ENCODE measurements around the gene SLC6A1.

DNA sequence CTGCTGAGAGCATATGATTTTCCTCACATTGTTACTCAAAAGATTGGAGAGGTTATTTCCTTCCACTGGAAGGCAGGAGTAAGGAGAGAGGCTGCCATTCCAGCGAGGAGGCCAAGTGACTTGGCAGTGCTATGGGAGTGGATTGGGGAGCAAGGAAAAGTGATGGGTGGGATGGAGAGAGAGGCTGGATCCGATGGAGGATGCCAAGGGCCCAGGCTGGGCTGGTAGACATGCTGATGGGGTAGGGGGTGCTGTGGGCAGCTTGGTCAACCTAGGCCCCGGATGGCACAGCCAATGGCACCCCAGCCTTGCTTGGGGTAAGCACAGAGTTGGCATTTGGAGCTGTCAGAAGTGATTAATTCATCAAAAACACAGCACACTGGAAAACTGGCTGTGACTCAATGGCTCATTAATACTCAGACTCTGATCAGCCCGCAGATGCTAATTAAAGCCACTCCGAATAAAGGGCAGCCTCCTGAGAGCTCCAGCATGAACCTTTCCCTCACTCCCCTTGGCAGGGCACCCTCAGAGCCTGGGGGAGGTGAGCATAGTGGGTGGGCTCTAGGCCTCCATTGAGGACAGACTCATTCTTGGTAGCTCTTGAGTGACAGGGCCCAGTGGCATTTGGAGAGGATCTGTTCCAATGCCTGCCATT lies 22.1 kb upstream of the SLC6A1 start:
- TF ChIP-seq, protein P1, sequence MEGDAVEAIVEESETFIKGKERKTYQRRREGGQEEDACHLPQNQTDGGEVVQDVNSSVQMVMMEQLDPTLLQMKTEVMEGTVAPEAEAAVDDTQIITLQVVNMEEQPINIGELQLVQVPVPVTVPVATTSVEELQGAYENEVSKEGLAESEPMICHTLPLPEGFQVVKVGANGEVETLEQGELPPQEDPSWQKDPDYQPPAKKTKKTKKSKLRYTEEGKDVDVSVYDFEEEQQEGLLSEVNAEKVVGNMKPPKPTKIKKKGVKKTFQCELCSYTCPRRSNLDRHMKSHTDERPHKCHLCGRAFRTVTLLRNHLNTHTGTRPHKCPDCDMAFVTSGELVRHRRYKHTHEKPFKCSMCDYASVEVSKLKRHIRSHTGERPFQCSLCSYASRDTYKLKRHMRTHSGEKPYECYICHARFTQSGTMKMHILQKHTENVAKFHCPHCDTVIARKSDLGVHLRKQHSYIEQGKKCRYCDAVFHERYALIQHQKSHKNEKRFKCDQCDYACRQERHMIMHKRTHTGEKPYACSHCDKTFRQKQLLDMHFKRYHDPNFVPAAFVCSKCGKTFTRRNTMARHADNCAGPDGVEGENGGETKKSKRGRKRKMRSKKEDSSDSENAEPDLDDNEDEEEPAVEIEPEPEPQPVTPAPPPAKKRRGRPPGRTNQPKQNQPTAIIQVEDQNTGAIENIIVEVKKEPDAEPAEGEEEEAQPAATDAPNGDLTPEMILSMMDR (IDR thresholded peaks at IDR 0.05) = no peak
- no peak for TF ChIP-seq EZH2phosphoT487 (IDR thresholded peaks at IDR 0.05)
- TF ChIP-seq EZH2 (IDR thresholded peaks at IDR 0.05) = no peak
